ENCODE measurements around the gene NTSR1. TPM values are rescaled to one million over a fixed set of nuclear protein-coding genes. Genes with fewer than 3 reads are reported as not detected.

NTSR1 gene
- polyA plus RNA-seq, 4 donors, result 0.99 to 1.6 (median 1.5) TPM

DNA sequence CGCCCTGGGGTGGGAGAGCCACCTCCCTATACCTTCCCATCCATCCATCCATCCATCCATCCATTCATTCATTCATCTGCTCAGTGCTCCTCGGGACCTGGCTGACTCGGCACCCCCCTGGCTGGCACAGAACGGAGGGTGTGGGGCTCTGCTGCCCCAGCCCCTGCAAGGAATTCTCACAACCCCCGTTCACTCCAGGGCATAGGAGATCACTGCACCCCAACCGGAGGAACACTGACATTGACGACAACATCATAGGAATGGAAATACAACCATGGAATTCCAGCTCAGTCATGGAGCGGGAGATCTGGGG, 59.6 kb downstream of the NTSR1 start:
- DNase-seq (ENCODE audit: low read depth in 4 of 4, low spot score in 2 of 4), result no peak

DNA sequence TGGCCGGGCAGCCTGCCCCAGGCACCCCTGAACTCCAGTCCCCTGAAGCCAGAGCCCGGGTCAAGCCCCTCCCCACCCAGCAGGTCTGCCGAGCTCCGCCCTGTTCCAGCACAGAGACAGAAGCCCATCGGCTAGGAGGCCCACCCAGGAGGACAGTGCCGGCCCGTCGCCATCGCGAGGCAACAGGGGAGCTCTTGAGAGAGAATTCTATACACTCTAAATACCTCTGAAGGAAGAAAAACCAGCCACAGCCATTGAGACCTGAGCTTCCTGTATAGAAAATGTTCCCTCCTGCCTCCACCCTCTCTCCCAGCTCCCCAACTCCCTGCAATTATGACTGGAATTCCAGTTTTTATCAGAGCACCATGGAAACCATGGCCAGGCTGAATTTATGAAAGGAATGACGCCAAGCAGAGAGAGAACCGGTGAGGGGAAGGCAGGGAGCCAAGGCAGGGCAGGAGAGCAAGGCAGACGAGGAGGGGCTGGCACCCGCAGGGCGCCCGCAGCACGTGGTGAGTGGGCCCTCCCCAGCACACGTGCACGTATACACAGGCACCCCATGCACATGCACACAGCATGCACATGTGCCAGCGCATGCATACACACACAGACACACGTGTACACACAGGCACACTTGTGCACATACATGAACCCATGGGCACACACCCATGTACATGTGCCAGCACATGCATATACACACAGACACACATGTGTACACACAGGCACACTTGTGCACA, 60.1 kb downstream of the NTSR1 start:
- no peak for DNase-seq (ENCODE audit: low read depth in 4 of 4, low spot score in 2 of 4)

DNA sequence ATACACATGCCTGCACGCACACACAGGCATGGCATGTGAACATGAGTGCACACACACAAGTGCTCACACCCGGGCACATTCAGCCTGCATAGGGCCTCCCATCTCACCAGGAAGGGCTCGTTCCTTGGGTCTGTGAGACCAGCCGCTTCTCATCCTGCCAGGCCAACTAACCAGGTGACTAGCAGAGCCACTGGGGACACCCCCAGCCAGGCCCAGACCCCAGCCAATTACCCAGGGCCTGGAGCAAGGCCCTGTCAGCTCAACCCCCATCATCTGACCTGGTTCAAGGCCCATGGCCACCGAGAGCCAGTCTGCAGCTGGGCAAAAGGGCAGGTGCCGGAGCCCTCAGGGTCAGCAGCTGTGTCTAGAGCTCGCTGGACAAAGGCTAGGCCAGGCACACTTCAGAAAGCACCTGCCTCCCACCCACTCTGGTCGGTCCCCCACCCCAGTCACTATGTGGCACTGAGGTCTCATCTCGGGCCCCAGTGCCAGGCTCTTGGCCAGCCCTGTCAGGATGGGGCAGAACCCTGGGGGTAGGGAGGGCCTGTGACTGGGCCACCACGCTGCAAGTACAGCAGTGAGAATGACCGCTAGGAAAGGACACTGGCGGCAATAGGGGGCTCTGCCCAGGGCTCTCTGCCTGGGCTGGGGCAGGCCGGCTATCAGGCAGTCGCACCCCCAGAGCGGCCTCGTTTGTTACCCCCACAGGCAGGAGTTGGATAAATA, 60.9 kb downstream of the NTSR1 start:
- no peak for DNase-seq (ENCODE audit: low read depth in 4 of 4, low spot score in 2 of 4)

DNA sequence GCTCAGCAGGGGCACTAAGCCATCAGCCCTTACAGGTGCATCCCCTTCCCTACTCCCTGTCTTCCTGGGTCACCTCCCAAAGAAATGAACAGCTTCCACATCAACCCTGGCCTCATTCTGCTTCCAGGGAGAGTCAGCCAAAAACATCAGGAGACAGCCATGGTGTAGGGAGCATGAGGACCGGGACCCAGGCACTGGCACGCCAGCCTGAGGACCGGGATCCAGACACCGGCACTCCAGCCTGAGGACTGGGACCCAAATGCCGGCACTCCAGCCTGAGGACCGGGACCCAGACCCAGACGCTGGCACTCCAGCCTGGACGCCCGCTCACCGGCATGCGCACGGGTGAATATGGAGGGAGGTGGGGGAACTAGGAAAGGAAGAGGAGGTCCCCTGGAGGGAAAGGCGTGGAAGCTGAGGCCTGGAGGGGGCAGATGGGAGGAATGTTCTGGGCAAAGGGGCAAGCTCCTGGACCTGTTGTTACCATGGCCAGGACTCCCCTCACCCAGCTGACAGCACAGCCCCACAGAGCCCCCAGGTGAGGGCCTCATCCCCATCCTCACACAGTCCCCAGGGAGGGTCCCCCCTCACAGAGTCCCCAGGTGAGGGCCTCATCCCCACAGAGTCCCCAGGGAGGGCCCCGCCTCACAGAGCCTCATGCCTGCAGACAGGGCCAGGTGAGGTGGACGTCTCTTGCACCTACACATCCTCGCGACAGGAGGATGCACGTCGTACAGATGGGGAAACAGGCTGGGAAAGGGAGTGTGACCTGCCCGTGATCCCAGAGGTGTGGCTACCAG, 61.7 kb downstream of the NTSR1 start:
- no peak for DNase-seq (ENCODE audit: low read depth in 4 of 4, low spot score in 2 of 4)

DNA sequence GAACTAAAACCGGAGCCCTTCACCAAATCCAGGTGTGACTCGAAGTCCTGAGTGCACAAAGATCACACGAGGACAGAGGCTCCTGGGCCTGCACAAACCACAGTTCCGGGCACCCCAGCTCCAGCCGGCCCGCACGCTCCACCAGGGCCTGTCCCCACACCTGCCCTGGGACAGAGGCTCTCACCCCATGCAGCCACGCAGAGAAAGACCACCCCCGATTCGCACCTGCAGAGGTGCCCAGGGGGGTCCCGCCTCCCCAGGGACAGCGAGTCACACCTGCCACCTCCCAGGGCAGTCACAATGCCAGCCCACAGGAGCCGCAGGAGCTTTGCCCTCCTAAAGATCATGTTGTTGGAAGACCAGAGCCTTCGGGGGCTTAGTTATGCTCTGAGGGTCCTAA, 62.3 kb downstream of the NTSR1 start:
- no peak for DNase-seq (ENCODE audit: low read depth in 4 of 4, low spot score in 2 of 4)

DNA sequence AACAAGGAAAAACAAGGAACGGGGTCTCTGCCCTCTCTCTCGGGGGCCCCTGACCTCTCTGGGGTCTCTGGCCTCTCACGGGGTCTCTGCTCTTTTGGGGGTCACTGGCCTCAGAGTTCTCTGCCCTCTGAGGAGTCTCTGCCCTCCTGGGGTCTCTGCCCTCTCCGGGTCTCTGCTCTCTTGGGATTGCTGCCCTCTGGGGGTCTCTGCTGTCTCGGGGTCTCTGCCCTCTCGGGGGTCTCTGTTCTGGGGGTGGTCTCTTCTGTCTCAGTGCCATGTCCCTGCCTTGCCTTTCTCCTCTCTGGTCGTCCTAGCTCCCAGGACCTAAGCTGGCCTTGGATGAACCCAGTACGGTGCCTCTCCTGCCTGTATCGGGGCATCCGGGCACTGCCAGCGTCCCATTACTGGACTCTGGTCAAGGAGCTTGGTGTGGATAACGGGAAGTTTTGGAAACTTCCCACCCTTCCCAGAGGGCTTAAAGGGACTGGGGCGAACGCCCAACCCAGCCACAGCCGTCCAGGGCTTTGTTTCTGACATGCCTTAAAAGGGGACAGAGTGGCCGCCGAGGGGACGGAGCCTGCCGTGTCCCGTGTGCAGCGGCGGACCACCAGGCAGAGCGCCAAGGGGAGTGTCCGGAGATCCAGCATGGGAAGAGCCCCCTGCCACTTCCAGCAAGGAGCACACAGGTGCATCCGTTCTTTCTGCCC, 62.9 kb downstream of the NTSR1 start:
- DNase-seq (ENCODE audit: low read depth in 4 of 4, low spot score in 2 of 4), result no peak

DNA sequence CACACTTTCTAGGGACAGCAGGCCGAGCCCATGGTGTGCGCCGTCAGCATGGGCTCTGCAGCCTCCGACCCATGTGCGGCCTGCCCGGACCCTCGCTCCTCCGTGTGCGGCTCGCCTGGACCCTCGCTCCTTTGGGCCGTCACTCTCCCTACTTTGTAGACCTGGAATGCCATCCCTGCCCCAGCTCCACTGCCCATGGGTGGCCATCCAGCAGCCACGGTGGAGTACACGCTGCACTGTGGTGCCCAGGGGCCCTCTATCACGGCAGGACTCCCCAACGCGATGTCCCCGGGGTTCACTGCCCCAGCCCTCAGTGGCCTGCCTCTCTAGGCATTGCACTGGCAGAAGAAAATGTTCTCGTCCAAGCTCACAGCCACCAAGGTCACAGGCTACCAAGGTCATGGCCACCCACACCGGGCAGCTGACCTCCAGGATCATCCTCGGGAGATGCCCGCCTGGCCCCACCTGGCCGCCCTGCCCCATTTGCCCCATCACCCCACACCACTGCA, 63.5 kb downstream of the NTSR1 start:
- no peak for DNase-seq (ENCODE audit: low read depth in 4 of 4, low spot score in 2 of 4)

DNA sequence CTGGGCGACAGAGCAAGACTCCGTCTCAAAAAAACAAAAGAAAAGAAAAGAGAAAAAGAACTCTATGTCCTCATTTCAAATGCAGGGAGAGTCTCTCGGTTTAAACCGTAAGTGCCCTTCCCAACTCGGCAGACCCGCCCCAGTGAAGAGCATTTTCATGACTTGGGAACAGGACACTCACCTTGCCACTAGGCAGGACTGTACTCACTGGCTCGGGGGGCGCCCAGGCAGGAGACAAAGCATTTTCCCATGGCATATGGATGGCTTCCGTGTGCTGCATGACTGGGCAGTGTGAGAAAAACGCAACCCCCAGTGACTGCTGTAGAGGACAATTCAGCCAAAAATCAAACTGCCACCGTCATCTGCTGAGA, 64.0 kb downstream of the NTSR1 start:
- no peak for DNase-seq (ENCODE audit: low read depth in 4 of 4, low spot score in 2 of 4)

DNA sequence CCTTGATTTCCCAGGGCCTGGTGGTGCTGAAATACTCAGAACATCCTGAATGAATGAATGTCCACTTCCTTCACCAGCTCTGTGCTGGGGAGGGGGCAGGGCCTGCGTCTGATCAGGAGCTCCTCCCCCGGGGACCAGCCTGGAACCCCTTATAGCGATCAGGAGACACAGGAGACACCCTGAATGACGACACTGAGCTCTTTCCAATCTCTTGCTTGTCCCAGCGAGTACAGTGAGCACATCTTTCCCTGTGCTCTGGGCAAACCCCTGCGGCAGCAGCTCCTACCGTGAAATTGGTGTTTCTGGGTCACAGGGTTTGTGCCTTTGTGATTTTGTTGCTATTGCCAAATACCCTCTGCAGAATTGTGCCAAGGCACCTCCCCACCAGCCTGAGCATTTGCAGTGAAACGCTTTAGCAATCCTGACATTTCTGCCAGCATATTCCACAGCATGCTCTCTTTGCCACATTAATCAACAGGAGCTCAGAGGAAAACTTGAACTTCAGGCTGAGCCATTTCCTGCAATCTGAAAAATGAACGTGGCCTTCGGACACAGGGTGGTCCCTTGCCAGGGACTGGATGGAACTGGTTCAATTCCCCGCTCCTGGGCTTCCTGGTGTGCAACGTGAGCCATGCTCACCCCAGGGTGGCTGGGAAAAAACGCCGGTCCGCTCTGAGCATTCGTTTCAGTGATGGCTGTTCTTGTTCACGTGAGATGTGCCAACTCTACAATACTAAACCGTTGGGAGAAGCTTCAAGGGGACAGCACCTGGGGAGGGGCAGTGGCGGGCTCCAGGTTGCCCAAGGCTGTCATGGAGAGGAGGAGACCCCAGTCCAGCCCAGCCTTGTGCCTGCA, 64.6 kb downstream of the NTSR1 start:
- no peak for DNase-seq (ENCODE audit: low read depth in 4 of 4, low spot score in 2 of 4)

DNA sequence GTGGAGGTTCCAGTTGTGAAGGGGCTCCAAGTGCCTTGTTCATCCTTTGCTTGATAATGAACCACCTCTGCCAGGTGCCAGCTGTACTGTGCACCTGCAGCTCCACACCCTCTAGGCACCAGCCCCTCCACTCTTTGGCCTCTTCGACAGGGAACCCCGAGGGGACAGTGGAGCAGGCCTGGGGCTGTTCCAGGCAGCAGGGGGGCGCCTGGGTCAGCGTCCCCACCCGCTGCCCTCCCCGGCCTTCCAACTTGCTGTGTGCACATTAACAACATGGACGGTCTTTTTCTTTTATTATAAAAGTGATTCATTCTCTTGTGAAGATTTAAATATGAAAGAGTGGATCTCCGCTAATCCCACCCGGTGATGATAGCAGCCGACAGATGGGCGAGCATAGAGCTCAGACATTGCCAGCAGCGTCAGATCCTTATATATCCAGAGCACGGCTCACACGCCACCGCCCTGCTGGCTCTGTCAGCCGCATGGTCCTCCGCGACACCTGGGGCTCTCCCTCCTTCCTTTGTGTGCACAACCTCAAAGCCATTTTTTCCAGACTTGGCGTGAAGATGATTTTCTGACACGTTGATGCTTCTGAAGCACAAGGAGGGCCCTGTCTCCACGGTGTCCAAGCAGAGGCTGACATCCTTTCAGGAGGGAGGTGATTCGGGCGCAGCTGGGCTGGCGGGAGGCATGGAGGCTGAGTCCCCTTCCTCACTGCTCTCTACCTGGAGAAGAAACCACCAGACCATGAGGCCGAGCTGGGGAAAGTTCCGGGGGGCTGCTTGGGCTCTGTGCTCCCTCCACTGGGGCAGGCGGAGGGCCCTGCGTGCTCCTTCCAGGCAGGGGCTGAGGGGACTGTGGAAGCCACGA, 65.4 kb downstream of the NTSR1 start:
- no peak for DNase-seq (ENCODE audit: low read depth in 4 of 4, low spot score in 2 of 4)

DNA sequence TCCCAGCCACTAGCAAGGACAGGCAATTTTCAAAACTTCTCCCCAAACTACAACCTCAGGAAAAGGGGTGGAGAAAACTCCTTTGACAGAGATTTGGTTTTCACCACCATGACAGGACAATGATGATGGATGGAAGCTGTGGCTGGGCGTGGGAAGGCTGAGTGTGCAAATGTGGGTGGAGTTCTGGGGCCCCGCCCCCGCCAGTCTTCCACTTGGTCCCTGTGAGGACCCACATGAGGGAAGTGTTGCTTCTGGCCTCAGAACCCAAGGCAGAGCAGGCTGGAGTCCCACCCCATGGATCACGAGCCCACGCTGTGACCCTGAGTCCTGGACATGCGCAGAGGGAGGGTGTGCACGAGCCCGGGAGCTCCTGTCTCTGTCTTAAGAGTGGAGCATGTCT, 66.1 kb downstream of the NTSR1 start:
- no peak for DNase-seq (ENCODE audit: low read depth in 4 of 4, low spot score in 2 of 4)

DNA sequence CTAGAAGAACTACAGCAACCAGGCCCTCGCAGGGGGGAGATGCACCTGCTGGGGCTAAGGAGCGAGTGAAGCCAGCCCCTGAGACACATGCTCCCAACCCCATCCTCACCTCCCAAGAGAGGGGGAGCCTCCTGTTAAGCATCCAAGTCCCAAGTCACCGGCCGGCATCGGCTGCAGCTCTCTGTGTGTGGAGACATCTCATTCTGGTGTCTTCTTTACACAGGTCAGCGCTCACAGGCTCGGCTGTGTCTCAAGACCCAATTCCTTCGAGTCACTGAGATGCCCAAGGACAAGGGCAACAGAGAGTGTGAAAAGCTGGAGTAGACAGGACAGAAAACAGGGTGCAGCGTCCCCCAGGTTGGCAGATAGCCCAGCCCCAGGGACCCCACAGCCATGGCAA, 66.6 kb downstream of the NTSR1 start:
- DNase-seq (ENCODE audit: low read depth in 4 of 4, low spot score in 2 of 4), result no peak

DNA sequence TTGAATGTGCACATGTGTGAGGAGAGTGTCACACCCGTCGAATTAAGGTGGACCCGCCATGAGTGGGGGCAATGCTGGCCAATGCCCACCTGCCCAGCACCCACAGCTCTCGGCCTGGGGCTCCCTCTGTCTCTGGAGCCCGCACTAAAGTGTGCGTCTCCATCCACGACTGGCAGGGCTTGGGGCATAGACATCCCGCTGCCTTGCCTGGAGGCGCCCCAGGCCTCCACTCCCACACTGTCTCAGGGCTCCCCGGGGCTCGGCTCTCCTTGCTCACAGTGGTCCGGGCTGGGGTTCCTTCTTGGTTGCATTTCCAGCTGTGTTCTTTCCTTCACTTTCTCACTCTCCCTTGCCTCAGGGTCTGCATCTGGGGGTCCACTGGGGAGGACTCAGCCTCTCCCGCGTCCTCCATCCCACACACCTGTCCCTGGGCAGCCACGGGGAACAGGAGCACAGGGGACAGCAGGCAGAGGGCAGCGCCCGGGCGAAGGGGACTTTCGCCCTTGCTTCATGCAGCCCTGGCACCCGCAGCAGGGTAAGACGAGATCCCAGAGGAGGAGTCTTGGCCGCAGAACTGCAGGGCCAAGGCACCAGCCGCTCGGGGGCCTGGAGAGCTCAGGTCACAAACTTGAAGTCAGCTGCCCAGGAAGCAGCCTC, 67.5 kb downstream of the NTSR1 start:
- no peak for DNase-seq (ENCODE audit: low read depth in 4 of 4, low spot score in 2 of 4)

DNA sequence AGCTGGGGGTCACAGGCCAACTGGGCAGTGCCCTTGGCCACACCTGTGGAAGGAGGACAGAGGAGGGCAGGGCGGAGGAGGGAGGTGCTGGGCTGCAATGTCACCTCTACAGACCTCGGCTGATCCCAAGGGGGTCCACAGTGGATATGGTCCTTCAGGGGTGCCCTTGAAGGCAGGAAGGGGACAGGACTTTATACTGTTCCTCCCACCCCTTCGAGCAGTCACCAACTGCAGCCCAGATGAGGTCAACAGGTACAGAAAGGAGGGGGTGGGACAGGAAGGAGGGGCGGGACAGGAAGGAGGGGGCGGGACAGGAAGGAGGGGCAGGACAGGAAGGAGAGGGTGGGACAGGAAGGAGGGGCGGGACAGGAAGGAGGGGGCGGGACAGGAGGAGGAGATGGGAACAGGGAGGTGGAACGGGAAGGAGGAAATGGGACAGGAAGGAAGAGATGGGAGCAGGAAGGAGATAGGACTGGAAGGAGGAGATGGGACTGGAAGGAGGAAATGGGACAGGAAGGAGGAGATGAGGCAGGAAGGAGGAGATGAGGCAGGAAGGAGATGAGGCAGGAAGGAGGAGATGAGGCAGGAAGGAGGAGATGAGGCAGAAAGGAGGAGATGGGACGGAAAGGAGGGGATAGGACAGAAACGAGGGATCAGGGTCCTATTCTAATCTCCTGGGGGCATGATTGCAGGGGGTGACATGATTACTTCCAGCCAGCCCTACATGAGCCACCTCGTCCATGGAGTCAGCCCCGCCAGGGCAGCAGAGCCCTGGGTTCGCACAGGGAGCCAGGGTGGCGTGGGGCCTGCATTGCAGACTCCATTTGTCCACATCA, 68.3 kb downstream of the NTSR1 start:
- no peak for DNase-seq (ENCODE audit: low read depth in 4 of 4, low spot score in 2 of 4)

DNA sequence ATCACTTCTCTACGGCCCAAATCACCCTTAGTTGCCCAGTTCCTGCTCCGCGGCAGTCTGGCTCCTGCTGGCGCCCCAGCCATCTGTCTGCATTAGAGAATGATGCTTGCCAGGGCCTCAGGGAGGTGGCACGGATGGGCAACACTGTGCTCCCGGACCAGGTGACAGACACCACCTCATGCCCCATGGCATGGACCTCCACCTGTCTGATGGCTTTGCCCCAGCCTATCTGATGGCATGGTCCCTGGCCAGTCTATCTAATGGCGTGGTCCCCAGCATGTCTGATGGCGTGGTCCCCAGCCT, 68.8 kb downstream of the NTSR1 start:
- no peak for DNase-seq (ENCODE audit: low read depth in 4 of 4, low spot score in 2 of 4)

DNA sequence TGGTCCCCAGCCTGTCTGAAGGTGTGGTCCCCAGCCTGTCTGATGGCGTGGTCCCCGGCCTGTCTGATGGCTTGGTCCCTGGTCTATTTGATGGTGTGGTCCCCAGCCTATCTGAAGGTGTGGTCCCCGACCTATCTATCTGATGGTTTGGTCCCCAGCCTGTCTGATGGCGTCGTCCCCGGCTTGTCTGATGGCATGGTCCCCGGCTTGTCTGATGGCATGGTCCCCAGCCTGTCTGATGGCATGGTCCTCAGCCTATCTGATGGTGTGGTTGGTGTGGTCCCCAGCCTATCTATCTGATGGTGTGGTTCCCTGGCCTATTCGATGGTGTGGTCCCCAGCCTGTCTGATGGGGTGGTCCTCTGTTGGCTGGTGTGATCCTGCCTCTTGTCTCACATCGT, 69.4 kb downstream of the NTSR1 start:
- no peak for DNase-seq (ENCODE audit: low read depth in 4 of 4, low spot score in 2 of 4)

DNA sequence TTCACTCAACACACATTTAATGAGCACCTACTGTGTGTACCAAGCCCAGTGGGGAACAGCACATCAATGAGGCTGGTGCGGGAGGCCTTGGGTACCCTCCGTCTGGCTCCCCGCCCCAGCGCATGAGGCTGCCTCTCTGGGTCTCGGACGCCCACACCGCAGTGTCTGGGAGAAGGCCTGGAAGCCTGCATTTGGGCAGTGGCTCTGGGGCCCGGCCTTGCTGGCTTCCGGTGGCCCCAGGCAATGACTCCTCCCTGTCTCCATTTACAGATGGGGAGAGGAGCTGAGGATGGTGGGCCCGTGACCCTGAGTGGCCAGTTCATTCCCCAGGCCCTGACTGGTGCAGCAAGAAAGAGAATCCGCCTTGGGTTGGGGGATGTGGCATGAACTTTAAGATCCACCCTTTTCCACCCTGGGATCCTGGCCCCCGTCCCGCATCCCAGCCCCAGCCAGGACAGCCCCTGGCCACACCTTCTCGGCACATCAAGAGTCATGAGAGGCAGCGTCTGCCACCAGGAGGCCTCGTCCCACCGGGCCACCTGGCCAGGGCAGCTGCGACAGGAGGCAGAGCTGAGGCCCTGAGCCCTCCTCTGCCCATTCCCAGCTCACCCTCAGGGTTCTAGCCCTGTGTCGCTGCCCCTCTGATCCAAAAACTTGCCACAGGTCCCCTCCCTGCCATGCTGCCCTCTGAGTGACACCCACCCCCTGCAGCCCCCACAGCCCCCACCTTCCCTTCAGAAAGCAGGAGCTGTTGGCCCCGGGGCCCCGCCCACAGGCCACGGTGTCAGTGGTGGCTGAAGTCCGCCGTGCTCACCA, 70.2 kb downstream of the NTSR1 start:
- DNase-seq (ENCODE audit: low read depth in 4 of 4, low spot score in 2 of 4), result no peak

All from left renal cortex interstitium (tissue), 4 donors.